ENCODE data around the gene ZNF43. TPM values are rescaled to one million over a fixed set of nuclear protein-coding genes. Genes with fewer than 3 reads are reported as not detected.

ZNF43 gene
- total RNA-seq, 2 donors from 2014 or later: 21.6 to 21.8 TPM

- no peaks in the 10 kb centered on the region for H3K36me3 ChIP-seq
- 95% methylated on average over 4 of the region's 4 CpGs for WGBS
- no peaks in the 10 kb centered on the region for H3K27me3 ChIP-seq (replicated peaks; ENCODE audit: insufficient read depth)
- H3K27ac ChIP-seq: no peak overlapping the region
- no peaks in the 10 kb centered on the region for H3K4me1 ChIP-seq (replicated peaks)
- no peaks in the 10 kb centered on the region for H3K9me3 ChIP-seq
- TF ChIP-seq POLR2AphosphoS5 (IDR thresholded peaks at IDR 0.05): no peak
- intact Hi-C loops (cut with DNase I): no loop called here
- DNase-seq (ENCODE audit: low spot score): no peak
- no peak overlapping the region for H3K4me3 ChIP-seq
Observed at GRCh38 chr19:21838646-21839045, 2.7 kb upstream of the ZNF43 start.

GRCh38 chr19:21835429-21835809 lies 563 bp downstream of the ZNF43 start:
- intact Hi-C loops (cut with DNase I): no loop called here
- DNase-seq (ENCODE audit: low spot score): no peak
- 7% methylated on average over 23 of the region's 23 CpGs for WGBS

GRCh38 chr19:21833733-21834132 lies 2.2 kb downstream of the ZNF43 start:
- intact Hi-C loops (cut with DNase I): no loop called here
- TF ChIP-seq CTCF (IDR thresholded peaks at IDR 0.05): no peak
- no peak for TF ChIP-seq POLR2AphosphoS5 (IDR thresholded peaks at IDR 0.05)
- no peak for TF ChIP-seq POLR2A (IDR thresholded peaks at IDR 0.05)
- H3K4me1 ChIP-seq (replicated peaks): no peaks in the 10 kb centered on the region
- WGBS: 96% methylated on average over 10 of the region's 10 CpGs
- no peaks in the 10 kb centered on the region for H3K9me3 ChIP-seq
- no peak for DNase-seq (ENCODE audit: low spot score)
- H3K27ac ChIP-seq: no peak overlapping the region
- H3K4me3 ChIP-seq: no peak overlapping the region
- H3K36me3 ChIP-seq: no peaks in the 10 kb centered on the region
- H3K27me3 ChIP-seq (replicated peaks; ENCODE audit: insufficient read depth): no peaks in the 10 kb centered on the region

More at GRCh38 chr19:21835429-21835809, 563 bp downstream of the ZNF43 start:
- H3K4me3 ChIP-seq: peak overlapping the region; percentile 51 to 65
- no peaks in the 10 kb centered on the region for H3K4me1 ChIP-seq (replicated peaks)
- H3K9me3 ChIP-seq: no peaks in the 10 kb centered on the region
- no peaks in the 10 kb centered on the region for H3K27me3 ChIP-seq (replicated peaks; ENCODE audit: insufficient read depth)
- H3K27ac ChIP-seq: peak overlapping the region; percentile 81 to 86
- TF ChIP-seq POLR2AphosphoS5 (IDR thresholded peaks at IDR 0.05) (no peak), CTCF (IDR thresholded peaks at IDR 0.05) (no peak), POLR2A (IDR thresholded peaks at IDR 0.05) (no peak)
- no peaks in the 10 kb centered on the region for H3K36me3 ChIP-seq

GRCh38 chr19:21824679-21825078 lies 11.3 kb downstream of the ZNF43 start:
- TF ChIP-seq POLR2A (IDR thresholded peaks at IDR 0.05): no peak
- TF ChIP-seq POLR2AphosphoS5 (IDR thresholded peaks at IDR 0.05): no peak
- no peak for TF ChIP-seq CTCF (IDR thresholded peaks at IDR 0.05)
- intact Hi-C loops (cut with DNase I): no loop called here
- 50% methylated on average over 1 of the region's 1 CpG for WGBS
- no peak for DNase-seq (ENCODE audit: low spot score)
- no peaks in the 10 kb centered on the region for H3K36me3 ChIP-seq
- no peaks in the 10 kb centered on the region for H3K4me1 ChIP-seq (replicated peaks)
- H3K4me3 ChIP-seq: no peak overlapping the region
- H3K27me3 ChIP-seq (replicated peaks; ENCODE audit: insufficient read depth): no peaks in the 10 kb centered on the region
- H3K9me3 ChIP-seq: no peaks in the 10 kb centered on the region
- H3K27ac ChIP-seq: no peak overlapping the region

GRCh38 chr19:21823224-21823623 lies 12.8 kb downstream of the ZNF43 start:
- Histone ChIP-seq H3K27me3 (replicated peaks; ENCODE audit: insufficient read depth) (no peaks in the 10 kb centered on the region), H3K27ac (no peak overlapping the region), H3K4me3 (no peak overlapping the region), H3K36me3 (no peaks in the 10 kb centered on the region), H3K9me3 (no peaks in the 10 kb centered on the region), H3K4me1 (replicated peaks) (no peaks in the 10 kb centered on the region)
- 92% methylated on average over 4 of the region's 4 CpGs for WGBS
- no peak for TF ChIP-seq POLR2A (IDR thresholded peaks at IDR 0.05)
- no peak for TF ChIP-seq CTCF (IDR thresholded peaks at IDR 0.05)
- no peak for DNase-seq (ENCODE audit: low spot score)
- intact Hi-C loops (cut with DNase I): no loop called here

Measured in prostate gland (tissue), 2 donors.